Esophagus squamous epithelium (tissue), 5 donors: Measurements from ENCODE around the gene SNPH. TPM values are rescaled to one million over a fixed set of nuclear protein-coding genes. Genes with fewer than 3 reads are reported as not detected.

Experiments
- DNase-seq: peaks from one replicate; lab custom pipeline; 2025; lab: John Stamatoyannopoulos, UW
- H3K27ac ChIP-seq, 4 donors: fragments of 200-600 bp; sonication (generic); one replicate each; pipeline ENCODE4 v1.5.1; 2016 to 2019; ENCODE audit warnings: mild to moderate bottlenecking in 1 of 4
- H3K27me3 ChIP-seq, 4 donors: fragments of 200-600 bp; sonication (generic); 1 replicate in 3 of 4; 2 replicates in 1 of 4; pipeline versions ENCODE4 v1.5.1 to v1.6.0; 2017 to 2021; ENCODE audit warnings: antibody characterized with exemption in 1 of 4
- H3K36me3 ChIP-seq, 3 donors: fragments of 200-600 bp; sonication (generic); one replicate each; pipeline ENCODE4 v1.5.1; 2016 to 2019
- H3K4me1 ChIP-seq, 3 donors: fragments of 200-600 bp; sonication (generic); one replicate each; pipeline ENCODE4 v1.5.1; 2017 to 2019
- H3K4me3 ChIP-seq, 4 donors: fragments of 200-600 bp; sonication (generic); 1 replicate in 3 of 4; 2 replicates in 1 of 4; pipeline ENCODE4 v1.5.1; 2016 to 2019; ENCODE audit warnings: mild to moderate bottlenecking in 2 of 4, moderate library complexity in 1 of 4
- H3K9me3 ChIP-seq, 3 donors: fragments of 200-600 bp; sonication (generic); one replicate each; pipeline ENCODE4 v1.5.1; 2016 to 2019
- POLR2A ChIP-seq, 4 donors: fragments of 450-650 bp; IDR thresholded peaks; one replicate each; pipeline ENCODE4 v1.6.1; 2017; ENCODE audit warnings: antibody characterized with exemption in 4 of 4, mild to moderate bottlenecking in 4 of 4, moderate library complexity in 3 of 4
- WGBS, 2 donors: methylation state at CpG; one replicate each; pipeline ENCODE4 v1.1.5; 2018; 5-methylcytosine and 5-hydroxymethylcytosine counted together
- intact Hi-C: fragments of 100-400 bp; cut with DNase I; formaldehyde crosslinking; loops from one replicate; pipeline ENCODE4 v1.15.0; 2022
- total RNA-seq, 4 donors: library from RNA; depleted of rRNA; stranded (reverse); fragments of >200 nt; gene quantifications; one replicate each; pipeline ENCODE4 v1.1.0, GENCODE V29; 2016
- TF ChIP-seq, protein P1 (sequence below), 6 experiments: fragments of 450-650 bp in 4 of 6; fragments of 200-600 bp in 2 of 6; sonication (generic) in 2 of 6; IDR thresholded peaks; one replicate each; pipeline ENCODE4 v1.5.1; 2016 to 2019; ENCODE audit warnings: antibody characterized with exemption in 6 of 6, mild to moderate bottlenecking in 4 of 6, moderate library complexity in 4 of 6
- donor health status: DM: yes; HTN: yes; CAD: no.

The SNPH gene
- total RNA-seq, 4 donors from 2014 or later: 0.83 to 2.5 (median 1.5) TPM

DNA sequence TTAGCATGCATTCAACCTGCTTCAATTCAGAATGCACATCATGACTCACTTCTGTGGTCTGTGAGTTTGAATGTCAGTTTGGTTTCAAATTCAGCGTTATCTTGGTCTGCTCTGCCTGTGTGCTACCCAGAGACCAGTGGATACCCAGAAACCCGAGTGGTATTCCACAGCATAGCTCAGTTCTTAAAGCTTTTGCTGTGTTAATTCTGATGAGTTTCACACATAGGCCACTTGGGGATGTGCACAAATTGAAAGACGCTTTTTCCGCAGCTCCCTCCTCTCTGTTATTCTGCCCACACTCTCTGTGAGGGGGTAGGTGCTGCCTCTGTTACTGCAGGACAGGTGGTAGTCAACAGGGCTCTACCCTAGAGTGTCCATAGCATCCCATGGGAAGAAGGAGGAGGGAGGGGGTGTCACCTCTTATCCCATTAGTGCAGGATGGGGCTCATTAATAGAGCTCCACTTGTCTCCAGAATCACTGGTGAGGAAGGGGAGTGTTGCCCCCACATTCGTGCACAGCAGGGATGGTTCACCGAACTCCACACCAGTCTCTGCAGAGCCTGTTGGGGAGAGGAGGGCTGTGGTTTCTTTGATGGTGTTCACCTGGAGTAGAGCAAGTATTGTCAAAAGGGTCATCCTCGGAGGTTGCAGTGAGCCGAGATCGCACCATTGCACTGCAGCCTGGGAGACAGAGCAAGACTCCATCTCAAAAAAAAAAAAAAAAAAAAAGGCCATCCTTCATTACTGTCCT lies 92.0 kb downstream of the SNPH start:
- Histone ChIP-seq H3K27me3 (no peaks in the 10 kb centered on the region), H3K27ac (no peak overlapping the region), H3K9me3 (no peaks in the 10 kb centered on the region), H3K4me3 (no peak overlapping the region), H3K36me3 (peaks cover 0 to 75% (median 8%) of the 10 kb centered on the region in 3 donors), H3K4me1 (no peaks in the 10 kb centered on the region)
- intact Hi-C loops: no loop called here
- TF ChIP-seq, protein P1, sequence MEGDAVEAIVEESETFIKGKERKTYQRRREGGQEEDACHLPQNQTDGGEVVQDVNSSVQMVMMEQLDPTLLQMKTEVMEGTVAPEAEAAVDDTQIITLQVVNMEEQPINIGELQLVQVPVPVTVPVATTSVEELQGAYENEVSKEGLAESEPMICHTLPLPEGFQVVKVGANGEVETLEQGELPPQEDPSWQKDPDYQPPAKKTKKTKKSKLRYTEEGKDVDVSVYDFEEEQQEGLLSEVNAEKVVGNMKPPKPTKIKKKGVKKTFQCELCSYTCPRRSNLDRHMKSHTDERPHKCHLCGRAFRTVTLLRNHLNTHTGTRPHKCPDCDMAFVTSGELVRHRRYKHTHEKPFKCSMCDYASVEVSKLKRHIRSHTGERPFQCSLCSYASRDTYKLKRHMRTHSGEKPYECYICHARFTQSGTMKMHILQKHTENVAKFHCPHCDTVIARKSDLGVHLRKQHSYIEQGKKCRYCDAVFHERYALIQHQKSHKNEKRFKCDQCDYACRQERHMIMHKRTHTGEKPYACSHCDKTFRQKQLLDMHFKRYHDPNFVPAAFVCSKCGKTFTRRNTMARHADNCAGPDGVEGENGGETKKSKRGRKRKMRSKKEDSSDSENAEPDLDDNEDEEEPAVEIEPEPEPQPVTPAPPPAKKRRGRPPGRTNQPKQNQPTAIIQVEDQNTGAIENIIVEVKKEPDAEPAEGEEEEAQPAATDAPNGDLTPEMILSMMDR (IDR thresholded peaks at IDR 0.05): no peak
- TF ChIP-seq POLR2A (IDR thresholded peaks at IDR 0.05): no peak
- no peak for DNase-seq
- WGBS, 2 donors: 88 to 91% methylated on average over 8 to 9 of the region's 9 CpGs

Other genes starting within 250 kb of the SNPH start
- gene PSMF1, start 147.7 kb upstream of the SNPH start, total RNA-seq: 100 to 1,000 TPM in 1 of 4 donors, 10 to 100 TPM in 3; 70.0 to 111 (median 89.0) TPM
- gene TMEM74B, start 81.3 kb upstream of the SNPH start, total RNA-seq: 1 to 10 TPM in 1 of 4 donors, under 1 TPM in 3; 0.13 to 1.1 (median 0.77) TPM
- gene C20orf202, start 62.8 kb upstream of the SNPH start, total RNA-seq: 1 to 10 TPM in 1 of 4 donors, not detected in 3; 1.1 TPM
- gene RAD21L1, start 40.2 kb upstream of the SNPH start, total RNA-seq: not detected
- gene SDCBP2, start 62.8 kb downstream of the SNPH start, total RNA-seq: 100 to 1,000 TPM in 3 of 4 donors, 10 to 100 TPM in 1; 90.2 to 175 (median 134) TPM
- 100 to 1,000 TPM in 3 of 4 donors, 10 to 100 TPM in 1; 76.2 to 132 (median 102) TPM for gene FKBP1A, start 126.8 kb downstream of the SNPH start, total RNA-seq
- 10 to 100 TPM; 41.5 to 65.6 (median 59.3) TPM for gene NSFL1C, start 200.6 kb downstream of the SNPH start, total RNA-seq
- 1 to 10 TPM; 1.2 to 5.9 (median 1.9) TPM for gene SIRPB2, start 225.1 kb downstream of the SNPH start, total RNA-seq